ENCODE measurements around the gene HECW1. TPM values are rescaled to one million over a fixed set of nuclear protein-coding genes. Genes with fewer than 3 reads are reported as not detected.

Gene HECW1
- total RNA-seq, 1 donor from 2014 or later, result 68.7 TPM

DNA sequence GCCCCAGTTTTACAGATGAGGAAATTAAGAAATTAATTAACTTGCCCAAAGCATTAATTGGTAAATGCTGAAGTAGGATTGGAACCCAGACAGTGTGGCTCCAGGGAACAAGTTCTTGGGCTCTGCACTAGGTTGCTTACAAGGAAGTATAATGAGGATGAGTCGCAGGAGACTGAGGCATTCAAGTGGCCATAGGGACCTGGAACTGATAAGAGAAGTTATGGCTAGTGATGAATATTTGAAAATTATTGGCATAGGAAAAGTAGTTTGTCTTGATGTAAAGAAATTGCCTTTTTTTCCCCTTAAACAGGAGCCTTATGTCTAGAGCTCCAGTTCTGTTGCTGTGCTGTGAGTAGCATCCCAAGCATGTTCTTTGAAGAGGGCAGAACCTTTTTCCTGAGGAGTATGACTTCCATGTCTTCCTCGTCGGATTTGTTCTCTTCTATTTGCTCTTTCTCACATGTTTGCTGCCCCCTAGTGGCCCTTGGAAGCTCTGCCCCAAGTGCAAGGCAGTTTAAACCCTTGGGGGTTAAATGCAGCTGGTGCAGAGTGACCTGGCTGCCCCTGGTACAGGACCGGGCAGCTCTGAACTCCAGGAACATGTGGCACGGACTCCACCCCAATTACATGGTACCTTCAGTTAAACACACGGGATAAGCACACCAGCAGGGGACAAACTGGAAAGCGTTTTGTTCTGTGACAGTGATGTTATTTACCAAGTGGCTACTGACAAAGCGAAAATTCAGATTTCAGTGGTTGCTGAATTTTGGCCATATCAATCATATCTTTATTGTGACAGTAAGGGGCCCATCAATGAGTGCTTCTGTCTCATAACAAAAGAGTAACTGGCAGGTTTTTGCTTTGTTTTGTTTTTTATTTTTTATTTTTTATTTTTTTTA, 148.8 kb downstream of the HECW1 start:
- peaks cover 1% of the 10 kb centered on the region for H3K9me3 Mint-ChIP-seq (ENCODE audit: unreplicated experiment)
- H3K36me3 Mint-ChIP-seq (ENCODE audit: unreplicated experiment), result no peaks in the 10 kb centered on the region
- H3K4me3 Mint-ChIP-seq (ENCODE audit: unreplicated experiment), result no peak overlapping the region
- no peak overlapping the region for H3K27ac Mint-ChIP-seq (ENCODE audit: unreplicated experiment)
- H3K27me3 Mint-ChIP-seq (ENCODE audit: unreplicated experiment), result no peaks in the 10 kb centered on the region
- peak; percentile 81 for DNase-seq
- H3K4me1 Mint-ChIP-seq (ENCODE audit: low read depth, unreplicated experiment), result peaks cover 2% of the 10 kb centered on the region
- TF ChIP-seq, protein P1, sequence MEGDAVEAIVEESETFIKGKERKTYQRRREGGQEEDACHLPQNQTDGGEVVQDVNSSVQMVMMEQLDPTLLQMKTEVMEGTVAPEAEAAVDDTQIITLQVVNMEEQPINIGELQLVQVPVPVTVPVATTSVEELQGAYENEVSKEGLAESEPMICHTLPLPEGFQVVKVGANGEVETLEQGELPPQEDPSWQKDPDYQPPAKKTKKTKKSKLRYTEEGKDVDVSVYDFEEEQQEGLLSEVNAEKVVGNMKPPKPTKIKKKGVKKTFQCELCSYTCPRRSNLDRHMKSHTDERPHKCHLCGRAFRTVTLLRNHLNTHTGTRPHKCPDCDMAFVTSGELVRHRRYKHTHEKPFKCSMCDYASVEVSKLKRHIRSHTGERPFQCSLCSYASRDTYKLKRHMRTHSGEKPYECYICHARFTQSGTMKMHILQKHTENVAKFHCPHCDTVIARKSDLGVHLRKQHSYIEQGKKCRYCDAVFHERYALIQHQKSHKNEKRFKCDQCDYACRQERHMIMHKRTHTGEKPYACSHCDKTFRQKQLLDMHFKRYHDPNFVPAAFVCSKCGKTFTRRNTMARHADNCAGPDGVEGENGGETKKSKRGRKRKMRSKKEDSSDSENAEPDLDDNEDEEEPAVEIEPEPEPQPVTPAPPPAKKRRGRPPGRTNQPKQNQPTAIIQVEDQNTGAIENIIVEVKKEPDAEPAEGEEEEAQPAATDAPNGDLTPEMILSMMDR (IDR thresholded peaks at IDR 0.05; ENCODE audit: partially characterized antibody, unreplicated experiment), result peak; percentile 98

DNA sequence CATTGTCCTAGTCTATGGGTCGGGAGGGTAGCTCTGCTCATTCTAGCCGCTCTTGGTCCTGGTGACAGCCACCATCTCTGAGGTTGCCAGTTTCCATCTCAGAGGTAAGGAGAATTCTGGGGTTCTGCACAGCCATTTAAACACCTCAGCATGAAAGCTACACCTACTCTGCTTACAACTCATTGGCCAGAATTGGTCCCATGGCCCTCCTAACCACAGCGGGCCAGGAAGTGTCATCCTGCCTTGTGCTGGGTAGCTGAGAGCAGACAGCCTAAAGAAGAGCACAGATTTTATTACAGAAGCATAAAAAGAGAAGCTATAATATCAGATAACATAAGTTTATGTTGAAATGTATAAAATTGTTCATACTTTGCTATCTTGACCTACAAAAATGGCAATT, 152.7 kb downstream of the HECW1 start:
- TF ChIP-seq, protein P1 (IDR thresholded peaks at IDR 0.05; ENCODE audit: partially characterized antibody, unreplicated experiment), result no peak
- peaks cover 9% of the 10 kb centered on the region for H3K36me3 Mint-ChIP-seq (ENCODE audit: unreplicated experiment)
- no peak for DNase-seq
- H3K4me3 Mint-ChIP-seq (ENCODE audit: unreplicated experiment), result no peak overlapping the region
- no peaks in the 10 kb centered on the region for H3K27me3 Mint-ChIP-seq (ENCODE audit: unreplicated experiment)
- peaks cover 8% of the 10 kb centered on the region for H3K9me3 Mint-ChIP-seq (ENCODE audit: unreplicated experiment)
- H3K4me1 Mint-ChIP-seq (ENCODE audit: low read depth, unreplicated experiment), result peaks cover 5% of the 10 kb centered on the region
- no peak overlapping the region for H3K27ac Mint-ChIP-seq (ENCODE audit: unreplicated experiment)

DNA sequence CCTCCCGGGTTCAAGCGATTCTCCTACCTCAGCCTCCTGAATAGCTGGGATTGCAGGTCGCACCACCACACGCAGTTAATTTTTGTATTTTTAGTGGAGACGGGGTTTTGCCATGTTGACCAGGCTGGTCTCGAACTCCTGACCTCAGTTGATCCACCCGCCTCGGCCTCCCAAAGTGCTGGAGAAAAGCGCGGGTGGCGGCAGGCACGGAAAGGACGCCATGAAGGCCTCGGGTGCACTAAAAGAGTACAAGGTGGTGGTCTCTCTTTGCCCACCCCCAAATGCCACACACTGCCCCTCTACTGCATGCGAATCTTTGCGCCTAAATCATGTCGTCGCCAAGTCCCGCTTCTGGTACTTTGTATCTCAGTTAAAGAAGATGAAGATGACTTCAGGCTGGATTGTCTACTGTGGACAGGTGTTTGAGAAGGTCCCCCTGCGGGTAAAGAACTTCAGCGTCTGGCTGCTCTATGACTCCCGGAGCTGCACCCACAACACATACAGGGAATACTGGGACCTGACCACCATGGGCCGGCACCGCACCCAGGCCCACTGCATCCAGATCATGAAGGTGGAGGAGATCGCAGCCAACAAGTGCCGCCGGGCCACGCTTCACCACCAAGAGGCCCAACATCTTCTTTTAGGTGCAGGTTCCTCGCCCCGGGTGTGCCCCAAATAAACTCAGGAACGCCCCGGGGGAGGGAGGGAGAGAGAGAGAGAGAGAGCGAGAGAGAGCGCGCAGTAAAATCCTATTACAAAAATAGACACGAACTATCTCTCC, 161.7 kb downstream of the HECW1 start:
- H3K27me3 Mint-ChIP-seq (ENCODE audit: unreplicated experiment), result no peaks in the 10 kb centered on the region
- no peak for DNase-seq
- H3K4me1 Mint-ChIP-seq (ENCODE audit: low read depth, unreplicated experiment), result peaks cover 36% of the 10 kb centered on the region
- H3K27ac Mint-ChIP-seq (ENCODE audit: unreplicated experiment), result no peak overlapping the region
- TF ChIP-seq, protein P1 (IDR thresholded peaks at IDR 0.05; ENCODE audit: partially characterized antibody, unreplicated experiment), result no peak
- peaks cover 28% of the 10 kb centered on the region for H3K36me3 Mint-ChIP-seq (ENCODE audit: unreplicated experiment)
- no peak overlapping the region for H3K4me3 Mint-ChIP-seq (ENCODE audit: unreplicated experiment)
- peaks cover 11% of the 10 kb centered on the region for H3K9me3 Mint-ChIP-seq (ENCODE audit: unreplicated experiment)

DNA sequence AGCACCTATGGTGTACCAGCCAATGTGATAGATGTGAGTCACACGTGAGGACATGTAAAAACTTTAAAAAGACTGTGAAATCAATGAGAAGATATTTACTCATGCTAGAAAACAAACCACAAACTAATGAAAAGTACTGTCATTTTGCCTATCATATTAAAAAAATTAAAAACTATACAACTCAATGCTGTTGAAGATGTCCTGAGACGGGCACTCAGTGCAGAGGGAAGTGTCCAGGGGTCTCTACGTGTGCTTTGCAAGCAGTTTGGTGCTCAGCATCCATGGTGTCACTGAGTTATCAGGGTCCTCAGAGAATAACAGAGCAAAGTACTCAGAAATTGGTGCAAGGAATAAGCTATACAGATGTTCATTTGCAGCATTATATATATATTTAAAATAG, 162.3 kb downstream of the HECW1 start:
- Mint-ChIP-seq H3K36me3 (ENCODE audit: unreplicated experiment) (peaks cover 23% of the 10 kb centered on the region), H3K4me1 (ENCODE audit: low read depth, unreplicated experiment) (peaks cover 38% of the 10 kb centered on the region), H3K27ac (ENCODE audit: unreplicated experiment) (no peak overlapping the region), H3K9me3 (ENCODE audit: unreplicated experiment) (peaks cover 8% of the 10 kb centered on the region), H3K4me3 (ENCODE audit: unreplicated experiment) (no peak overlapping the region), H3K27me3 (ENCODE audit: unreplicated experiment) (no peaks in the 10 kb centered on the region)
- TF ChIP-seq, protein P1 (IDR thresholded peaks at IDR 0.05; ENCODE audit: partially characterized antibody, unreplicated experiment), result no peak
- DNase-seq, result no peak

Data from glutamatergic neuron (in vitro differentiated cells).